GF-D8 (cell line): Measurements from ENCODE around the gene DHRSX.
"Not testable (repeated sequence)": the region's sequence is repeated elsewhere in the genome, so short reads cannot be mapped to it uniquely, and the experiment has no call there.

ENCODE experiments used
- DNase-seq: peaks from one replicate; lab custom pipeline; 2025; lab: John Stamatoyannopoulos, UW

Gene DHRSX

DNA sequence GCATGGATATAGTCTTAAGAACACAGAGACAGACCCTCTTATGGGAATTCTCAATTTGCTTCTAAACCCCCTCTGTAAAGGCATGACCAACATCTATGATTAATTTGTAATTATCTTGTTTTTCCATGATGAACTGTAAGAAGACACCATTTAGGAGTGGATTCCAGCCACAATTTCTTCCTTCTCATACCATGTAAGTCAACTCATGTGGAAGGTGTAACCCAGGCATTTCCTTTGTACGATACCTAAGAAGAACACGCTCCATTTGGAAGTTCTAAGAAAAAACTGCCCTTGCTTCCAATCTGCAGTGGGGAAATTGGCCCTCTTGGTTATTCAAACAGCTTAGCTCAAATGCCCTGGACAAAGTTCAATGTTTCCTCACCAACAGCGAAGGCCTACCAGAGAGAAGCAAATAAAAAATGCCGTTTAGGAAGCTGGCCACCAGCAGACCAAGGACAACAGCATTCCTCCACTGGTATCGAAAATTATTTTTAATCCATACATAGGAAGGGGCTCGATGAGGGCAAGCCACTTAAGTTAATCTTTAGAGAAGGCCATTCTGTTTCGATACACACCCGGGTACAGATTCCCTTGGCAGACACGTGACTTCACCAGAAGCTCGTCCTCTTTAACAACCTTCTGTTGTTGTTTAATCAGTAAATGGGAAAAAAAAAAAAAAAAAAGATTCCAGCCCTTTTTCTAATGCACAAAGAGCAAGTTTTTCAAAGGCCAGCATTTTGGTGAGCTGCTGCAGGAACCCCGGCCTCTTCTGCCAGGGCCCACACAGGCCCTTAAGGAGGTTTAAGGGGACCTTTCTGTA is 2.6 kb downstream of the DHRSX start:
- no peak for DNase-seq

DNA sequence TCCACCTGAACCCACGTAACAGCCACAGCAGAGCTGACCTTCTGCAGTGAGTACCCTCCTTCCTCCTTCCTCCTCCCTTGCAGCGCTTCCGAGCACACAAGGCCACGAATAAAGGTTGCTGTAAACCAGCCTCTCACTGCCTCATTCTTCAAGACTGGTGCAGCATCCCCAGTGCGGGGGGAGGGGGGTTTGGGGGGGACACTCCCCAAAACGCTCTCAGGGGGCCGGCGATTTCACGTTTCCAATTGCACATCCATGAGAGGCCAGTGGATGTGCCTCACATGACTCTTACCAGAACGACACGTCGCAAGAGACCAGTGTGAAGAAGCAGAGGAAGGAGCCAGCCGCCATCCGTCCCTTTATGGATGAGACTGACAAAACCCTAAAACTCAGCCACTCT is 5.2 kb downstream of the DHRSX start:
- DNase-seq, result no peak

DNA sequence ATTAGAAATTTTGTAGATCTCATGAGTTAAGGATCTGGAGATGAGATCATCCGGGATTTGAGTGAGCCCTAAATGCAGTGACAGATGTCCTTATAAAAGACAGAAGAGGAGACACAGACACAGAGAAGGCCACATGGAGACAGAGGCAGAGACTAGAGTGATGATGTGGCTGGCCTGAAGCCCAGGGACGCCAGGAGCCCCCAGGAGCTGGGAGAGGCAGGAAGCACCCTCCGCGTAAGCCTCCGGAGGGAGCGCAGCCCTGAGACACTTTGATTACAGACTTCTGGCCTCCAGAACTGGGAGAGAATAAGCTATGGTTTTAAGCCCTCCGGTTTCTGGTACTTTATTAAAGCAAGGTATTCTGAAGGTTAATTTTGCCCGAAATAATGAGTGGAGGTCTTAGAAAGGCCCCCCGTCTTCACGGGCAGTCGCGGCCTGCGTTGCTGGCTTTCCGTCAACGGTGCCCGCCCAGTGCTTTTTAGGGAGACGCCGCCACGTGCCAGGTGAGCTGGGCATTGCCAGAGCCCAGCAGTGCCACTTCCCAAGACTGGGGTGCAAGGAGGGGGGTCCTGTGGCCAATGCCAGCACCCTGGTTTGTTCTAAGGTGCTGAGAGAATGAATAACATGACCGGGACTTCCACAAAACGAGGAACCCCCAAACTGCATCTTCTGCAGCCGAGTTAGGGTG is 8.1 kb downstream of the DHRSX start:
- DNase-seq, result no peak

DNA sequence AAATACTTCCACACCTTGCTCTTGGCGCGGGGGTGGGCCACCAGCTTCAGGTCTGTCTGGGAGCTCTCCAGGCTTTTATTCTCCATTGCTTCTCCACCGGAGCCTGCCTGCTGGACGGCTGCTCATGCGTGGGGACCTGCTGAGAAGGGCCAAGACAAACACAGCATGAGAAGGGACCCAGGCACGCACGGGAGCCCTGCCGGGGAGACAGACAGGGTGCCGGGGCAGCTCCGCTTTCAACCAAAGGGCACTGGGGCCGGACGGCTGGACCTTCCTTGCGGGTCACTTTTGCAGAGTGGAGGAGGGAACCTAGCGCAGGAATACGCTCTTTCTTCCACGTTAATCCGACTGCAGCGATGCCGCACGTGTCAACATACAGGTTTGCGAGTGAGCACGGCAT is 10.1 kb downstream of the DHRSX start:
- DNase-seq, result no peak

DNA sequence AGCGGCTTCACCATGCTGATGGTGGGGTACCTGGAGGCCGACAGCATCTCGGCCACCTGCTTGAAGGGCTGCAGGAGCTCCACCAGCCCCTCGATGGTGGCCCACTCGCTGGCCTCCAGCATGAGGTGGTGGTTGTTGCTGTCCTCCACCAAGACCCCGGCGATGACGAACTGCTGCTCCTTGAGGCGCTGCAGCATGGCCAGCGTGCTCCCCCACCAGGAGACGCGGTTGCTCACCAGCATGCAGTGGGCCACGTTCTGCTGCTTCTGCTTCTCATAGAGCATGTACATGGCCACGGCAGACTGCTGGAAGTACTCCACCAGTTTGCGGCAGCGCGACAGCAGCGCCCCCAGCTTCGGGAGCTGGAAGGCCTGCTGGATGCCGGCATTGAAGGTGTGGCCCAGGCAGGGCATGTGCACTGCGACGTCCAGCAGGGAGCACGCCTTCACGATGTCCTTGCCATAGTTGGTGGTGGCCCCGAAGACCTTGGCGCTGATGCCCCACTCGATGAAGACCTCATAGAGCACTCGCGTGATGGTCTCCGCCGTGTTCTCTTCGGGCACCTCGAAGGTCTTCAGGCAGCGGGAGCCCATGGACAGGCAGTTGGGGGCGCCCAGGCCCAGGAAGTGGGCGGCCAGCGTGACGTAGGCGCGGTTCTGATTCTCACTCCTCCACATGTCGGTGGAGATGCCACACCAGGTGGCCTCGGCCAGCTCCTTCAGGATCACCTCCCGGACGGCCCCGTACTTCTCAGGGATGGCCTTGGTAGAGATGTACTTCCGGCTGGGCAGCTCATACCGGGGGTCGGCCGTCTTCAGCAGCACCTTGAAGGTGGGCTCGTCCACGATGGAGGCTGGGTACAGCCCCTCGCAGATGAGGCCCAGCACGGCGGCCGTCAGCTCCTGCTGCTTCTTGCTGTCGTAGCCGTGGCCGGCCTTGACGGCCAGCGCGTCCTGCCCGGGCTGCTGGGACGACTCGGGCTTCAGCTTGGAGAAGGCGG is 11.0 kb downstream of the DHRSX start:
- DNase-seq, result no peak

DNA sequence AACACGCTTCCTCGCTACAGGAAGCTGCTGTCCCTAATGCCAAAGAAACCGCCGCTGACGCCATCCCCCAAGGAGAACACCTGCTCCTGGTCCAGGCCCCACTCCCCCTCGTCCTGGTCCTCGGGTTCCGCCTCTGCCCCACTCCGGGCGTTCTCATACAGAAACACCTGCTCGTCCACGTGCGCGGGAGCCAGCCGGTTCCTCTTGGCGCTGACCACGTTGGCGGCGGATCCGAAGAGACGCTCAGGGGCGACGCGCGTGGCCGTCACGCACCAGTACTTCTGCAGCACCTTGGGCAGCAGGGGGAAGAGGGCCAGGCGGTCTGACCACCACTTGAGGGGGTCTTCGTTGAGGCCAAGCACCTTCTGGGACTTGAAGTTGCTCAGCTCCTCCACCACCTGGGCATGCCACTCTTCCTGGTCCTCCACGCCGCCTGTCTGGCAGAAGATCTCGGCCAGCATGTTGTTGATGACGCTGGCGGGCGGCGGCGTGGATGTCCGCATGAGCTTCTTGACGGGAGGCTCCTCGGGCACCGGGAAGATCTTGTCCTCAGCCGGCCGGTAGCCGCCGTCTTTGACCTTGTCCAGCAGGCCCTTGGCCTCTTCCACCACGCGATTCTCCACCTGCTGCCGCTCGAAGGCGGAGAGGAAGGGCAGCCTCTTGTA is 12.0 kb downstream of the DHRSX start:
- DNase-seq, result no peak

DNA sequence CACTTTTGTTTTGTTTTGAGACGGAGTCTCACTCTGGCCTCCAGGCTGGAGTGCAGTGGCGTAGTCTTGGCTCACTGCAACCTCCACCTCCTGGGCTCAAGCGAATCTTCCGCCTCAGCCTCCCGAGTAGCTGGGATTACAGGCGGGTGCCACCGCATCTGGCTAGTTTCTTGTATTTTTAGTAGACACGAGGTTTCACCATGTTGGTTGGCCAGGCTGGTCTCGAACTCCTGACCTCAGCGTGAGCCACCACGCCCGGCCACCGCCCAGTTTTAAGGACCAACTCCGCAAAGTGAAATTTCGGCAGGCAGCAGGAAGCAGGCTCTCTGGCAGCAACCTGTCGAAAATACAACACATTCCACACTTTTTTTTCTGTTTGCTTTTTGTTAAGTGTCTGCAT is 13.4 kb downstream of the DHRSX start:
- no peak for DNase-seq

DNA sequence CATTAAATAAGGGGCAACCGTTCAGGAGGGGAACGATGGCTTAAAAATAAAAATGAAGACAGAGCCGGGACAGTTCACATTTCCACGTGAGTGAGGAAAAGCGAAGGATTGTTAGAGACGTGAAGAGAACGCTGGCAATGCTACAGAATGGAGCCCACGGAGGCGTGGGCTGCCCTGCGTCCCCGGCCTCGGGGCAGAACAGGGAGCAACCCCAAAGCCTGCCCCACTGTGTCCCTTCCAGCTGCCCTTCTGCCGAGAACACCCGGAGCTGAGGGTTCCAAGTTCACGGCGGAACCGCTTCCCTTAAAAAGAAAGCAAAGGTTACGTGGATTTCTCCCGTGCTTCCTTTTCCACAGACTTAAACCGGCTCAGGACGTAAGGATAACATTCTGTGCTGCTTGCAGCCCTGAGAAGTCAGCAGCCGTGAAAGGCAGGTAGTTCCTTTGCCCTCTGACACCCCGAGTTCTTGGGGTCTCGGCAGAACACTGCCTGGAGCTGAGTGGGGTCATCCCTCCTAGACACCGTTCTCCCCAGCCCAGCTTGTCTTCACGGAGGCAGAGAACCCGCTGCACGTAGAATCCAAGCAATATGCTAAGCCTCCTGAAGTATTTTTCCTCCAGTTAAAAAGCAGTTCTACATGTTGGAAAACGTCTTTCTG is 14.2 kb downstream of the DHRSX start:
- no peak for DNase-seq

DNA sequence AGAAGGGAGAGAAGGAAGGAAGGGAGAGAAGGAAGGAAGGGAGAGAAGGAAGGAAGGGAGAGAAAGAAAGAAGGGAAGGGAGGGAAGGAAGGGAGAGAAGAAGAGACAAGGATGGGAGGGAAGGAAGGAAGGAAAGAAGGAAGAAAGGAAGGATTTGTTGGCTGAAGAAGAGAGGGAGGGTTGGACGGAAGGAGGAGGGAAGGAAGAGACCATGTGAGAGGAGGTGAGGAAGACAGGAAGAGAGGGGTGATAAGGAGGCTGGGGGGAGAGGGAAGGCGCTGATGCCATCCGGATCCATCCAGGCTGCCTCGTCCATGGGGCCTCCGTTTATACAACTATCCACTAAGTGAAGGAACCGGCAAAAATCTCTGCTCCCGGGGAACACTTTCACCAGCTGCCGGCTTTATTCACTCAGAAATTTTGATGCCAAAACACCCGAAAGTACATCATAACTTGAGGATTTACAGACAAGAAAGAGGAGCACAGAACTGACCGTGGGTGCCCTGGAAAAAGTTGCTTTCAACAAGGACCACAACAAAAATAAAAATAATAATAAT is 14.9 kb downstream of the DHRSX start:
- no peak for DNase-seq

DNA sequence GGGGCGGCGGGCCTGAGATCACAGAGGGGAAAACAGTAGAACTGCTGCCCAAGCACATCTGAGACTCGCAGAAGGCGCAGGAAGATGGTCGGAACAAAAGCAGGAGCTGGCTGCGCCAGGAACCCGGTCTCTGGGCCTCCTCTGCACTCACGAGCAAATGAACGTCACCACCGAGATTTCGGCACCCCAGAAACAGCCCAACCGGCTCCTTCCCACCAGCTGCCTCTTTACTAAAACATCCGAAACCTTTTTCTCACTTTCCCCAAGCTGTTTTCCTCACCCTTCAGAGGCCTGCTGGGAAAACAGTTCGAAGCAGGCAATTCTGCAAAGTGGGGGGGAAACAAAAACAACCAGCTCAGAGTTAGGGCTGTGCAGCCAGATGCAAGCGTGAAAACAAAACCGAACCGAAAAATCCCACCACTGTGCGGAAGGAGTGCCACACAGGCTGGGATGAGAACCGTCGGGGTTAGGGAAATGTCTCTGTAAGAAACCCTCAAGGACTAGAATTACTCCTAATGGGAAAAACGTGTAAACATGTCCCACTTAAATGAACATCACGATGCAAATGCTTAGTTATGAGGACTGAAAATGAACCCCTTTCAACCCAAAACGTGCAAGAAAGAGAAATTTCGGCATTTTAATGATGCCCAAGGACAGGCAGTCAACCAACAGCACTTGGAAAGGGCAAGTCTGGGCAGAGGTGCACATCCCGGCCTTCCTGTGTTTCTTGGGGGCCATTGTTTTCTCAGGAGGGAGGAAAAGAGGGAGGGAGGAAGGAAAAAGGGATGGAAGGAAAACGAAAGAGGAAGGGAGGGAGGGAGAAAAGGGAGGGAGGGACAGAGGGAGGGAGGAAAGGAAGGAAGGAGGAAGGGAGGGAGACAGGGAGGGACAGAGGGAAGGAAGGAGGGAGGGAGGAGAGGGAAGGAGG is 15.8 kb downstream of the DHRSX start:
- no peak for DNase-seq

DNA sequence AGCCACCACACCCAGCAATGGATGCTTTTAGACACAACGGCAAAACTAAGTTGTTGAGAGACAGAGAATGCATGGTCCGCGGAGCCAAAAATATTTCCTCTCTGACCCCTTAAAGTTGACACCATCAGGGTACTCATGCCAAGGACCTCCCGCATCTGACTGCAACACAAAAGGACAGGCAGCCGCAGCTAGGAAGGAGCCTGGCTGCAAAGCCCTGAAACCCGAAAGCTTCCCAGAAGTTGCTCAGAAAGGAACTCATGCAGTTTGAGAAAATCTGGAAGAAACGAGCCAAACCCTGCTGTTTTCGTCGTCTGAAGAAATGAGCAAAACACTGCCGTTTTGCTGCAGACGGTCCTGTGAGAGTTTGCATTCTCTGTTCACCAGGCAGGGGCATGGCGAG is 16.5 kb downstream of the DHRSX start:
- DNase-seq, result no peak

DNA sequence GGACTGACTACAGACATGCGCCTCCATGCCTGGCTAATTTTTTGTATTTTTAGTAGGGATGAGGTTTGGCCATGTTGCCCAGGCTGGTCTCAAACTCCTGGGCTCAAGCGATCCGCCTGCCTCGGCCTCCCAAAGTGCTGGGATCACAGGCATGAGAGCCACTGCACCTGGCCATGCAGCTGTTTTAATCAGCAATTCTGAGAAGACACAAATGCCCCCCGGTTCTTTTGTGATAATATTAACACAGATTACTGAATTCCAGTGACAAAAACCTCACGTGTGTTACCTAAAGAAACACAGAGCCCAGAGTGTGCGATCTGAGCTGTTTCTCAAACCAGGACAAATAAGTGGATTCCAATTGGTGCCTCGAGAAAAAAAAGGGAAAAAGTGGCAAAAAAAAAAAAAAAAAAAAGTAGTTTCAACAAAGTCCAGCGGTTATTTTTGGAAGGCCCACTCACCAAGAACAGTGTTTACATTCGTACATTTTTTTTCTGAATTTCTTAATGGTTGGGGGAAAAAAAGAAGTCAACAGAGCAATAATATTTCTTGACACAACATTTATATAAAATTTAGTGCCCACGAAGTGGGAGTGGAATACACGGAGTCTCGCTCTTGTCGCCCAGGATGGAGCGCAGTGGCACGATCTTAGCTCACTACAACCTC is 17.2 kb downstream of the DHRSX start:
- DNase-seq, result no peak

DNA sequence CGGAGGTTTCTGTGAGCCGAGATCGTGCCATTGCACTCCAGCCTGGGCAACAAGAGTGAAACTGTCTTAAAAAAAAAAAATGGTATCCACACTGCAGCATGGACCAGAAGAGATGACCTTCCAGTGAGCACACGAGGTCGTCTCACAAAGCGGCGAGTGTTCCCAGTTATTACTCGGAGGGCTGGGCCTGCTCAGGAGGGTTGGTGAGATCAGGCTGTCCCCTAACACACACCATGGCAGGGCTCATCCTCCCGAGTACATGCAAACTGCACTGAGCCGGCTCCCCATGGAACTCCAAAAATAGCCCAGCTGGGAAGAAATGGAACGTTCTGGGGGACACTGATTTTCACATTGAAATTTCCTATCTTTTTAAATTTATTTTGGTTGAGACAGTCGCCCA is 19.2 kb downstream of the DHRSX start:
- DNase-seq, result not testable (repeated sequence)

DNA sequence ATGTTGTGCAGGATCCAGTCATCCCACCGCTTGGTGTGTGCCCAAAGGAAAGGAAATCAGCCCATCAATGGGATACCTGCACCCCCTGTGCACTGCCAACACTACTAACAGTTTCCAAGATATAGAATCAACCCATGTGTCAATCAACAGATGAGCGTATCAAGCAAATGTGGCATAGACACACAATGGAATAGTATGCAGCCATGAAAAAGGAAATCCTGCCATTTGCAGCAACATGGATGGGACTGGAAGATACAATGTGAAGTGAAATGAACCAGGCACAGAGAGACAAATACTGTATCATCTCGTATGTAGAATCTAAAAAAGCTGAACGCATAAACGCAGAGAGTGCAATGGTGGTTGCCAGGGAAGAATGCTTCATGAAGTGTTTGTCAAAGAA is 20.8 kb downstream of the DHRSX start:
- not testable (repeated sequence) for DNase-seq

DNA sequence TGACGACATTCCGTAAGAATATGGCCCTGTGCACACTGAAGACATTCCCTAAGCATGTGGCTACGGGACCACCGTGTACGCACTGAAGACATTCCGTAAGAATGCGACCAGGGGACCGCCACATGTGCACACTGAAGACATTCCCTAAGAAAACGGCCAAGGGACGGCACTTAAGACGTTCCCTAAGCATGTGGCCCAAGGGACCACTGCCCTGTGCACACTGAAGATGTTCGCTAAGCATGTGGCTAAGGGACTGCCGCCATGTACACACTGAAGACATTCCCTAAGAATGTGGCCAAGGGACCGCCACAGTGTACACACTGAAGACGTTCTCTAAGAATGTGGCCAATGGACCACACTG is 21.4 kb downstream of the DHRSX start:
- no peak for DNase-seq

DNA sequence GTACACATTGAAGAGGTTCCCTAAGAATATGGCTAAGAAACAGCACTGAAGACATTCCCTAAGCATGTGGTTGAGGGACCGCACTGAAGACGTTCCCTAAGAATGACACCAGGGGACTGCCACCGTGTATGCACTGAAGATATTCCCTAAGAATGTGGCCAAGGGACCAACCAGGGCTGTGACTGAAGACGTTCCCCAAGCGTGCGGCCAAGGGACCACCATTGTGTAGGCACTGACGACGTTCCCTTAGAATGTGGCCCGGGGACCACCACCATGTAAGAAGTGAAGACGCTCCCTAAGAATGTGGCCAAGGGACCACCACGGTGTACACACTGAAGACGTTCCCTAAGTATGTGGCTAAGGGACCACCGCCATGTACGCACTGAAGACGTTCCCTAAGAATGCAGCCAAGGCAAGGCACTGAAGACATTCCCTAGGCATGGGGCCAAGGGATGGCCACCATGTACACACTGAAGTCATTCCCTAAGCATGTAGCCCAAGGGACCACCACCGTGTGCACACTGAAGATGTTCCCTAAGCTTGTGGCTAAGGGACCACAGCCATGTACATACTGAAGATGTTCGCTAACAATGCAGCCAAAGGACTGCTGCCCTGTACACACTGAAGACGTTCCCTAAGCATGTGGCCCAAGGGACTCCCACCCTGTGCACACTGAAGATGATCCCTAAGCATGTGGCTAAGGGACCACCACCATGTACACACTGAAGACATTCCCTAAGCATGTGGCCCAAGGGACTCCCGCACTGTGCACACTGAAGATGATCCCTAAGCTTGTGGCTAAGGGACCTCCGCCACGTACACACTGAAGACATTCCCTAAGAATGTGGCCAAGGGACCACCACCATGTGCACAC is 22.0 kb downstream of the DHRSX start:
- no peak for DNase-seq

DNA sequence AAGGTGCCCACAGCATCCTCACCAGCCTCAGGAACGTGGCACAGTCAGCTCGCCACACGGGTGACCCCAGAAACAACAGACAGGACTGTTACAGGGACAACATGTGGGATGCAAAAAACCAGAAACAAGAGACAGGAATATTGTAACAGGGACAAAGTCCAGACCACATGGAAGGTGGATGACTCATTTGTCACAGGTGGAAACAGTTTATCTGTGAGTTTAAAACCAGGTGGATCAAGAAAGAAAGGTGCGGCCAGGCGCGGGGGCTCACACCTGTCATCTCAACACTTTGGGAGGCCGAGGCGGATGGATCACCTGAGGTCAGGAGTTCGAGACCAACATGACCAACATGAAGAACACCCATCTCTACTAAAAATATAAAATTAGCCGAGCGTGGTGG is 23.5 kb downstream of the DHRSX start:
- DNase-seq, result not testable (repeated sequence)

DNA sequence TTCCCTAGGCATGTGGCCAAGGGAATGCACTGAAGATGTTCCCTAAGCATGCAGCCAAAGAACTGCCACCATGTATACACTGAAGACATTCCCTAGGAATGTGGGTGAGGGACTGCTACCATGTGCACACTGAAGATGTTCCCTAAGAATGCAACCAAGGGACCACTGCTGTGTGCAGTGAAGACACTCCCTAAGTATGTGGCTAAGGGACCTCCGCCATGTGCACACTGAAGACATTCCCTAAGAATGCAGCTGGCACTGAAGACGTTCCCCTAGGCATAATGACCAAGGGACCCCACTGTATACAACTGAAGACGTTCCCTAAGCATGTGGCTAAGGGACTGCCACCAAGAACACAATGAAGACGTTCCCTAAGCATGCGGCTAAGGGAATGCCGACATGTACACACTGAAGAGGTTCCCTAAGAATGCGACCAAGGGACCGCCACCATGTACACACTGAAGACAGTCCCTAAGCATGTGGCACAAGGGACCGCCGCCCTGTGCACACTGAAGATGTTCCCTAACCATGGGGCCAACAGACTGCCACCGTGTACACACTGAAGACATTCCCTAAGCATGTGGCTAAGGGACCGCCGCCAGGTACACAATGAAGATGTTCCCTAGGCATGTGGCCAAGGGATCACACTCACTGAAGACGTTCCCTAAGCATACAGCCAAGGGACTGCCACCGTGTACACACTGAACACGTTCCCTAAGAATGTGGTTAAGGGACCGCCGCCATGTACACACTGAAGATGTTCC is 25.6 kb downstream of the DHRSX start:
- DNase-seq, result no peak
